ENCODE data around the gene GRID2. TPM values are rescaled to one million over a fixed set of nuclear protein-coding genes. Genes with fewer than 3 reads are reported as not detected.

The GRID2 gene
- total RNA-seq, 3 donors from 2014 or later: under 0.01 TPM

GRCh38 chr4:93657527-93657926, 1353.8 kb downstream of the GRID2 start:
- Histone ChIP-seq H3K27ac (no peak overlapping the region), H3K9me3 (no peaks in the 10 kb centered on the region), H3K27me3 (no peaks in the 10 kb centered on the region), H3K4me3 (no peak overlapping the region), H3K36me3 (no peaks in the 10 kb centered on the region), H3K4me1 (no peaks in the 10 kb centered on the region)
- TF ChIP-seq POLR2AphosphoS5 (IDR thresholded peaks at IDR 0.05) (no peak), POLR2A (IDR thresholded peaks at IDR 0.05) (no peak)
- TF ChIP-seq, protein P1, sequence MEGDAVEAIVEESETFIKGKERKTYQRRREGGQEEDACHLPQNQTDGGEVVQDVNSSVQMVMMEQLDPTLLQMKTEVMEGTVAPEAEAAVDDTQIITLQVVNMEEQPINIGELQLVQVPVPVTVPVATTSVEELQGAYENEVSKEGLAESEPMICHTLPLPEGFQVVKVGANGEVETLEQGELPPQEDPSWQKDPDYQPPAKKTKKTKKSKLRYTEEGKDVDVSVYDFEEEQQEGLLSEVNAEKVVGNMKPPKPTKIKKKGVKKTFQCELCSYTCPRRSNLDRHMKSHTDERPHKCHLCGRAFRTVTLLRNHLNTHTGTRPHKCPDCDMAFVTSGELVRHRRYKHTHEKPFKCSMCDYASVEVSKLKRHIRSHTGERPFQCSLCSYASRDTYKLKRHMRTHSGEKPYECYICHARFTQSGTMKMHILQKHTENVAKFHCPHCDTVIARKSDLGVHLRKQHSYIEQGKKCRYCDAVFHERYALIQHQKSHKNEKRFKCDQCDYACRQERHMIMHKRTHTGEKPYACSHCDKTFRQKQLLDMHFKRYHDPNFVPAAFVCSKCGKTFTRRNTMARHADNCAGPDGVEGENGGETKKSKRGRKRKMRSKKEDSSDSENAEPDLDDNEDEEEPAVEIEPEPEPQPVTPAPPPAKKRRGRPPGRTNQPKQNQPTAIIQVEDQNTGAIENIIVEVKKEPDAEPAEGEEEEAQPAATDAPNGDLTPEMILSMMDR (IDR thresholded peaks at IDR 0.05): no peak
- intact Hi-C loops (cut with DNase I; ENCODE audit: low total_unique reads): no loop called here
- DNase-seq (ENCODE audit: low spot score in 2 of 2): no peak

- Histone ChIP-seq H3K27me3 (no peaks in the 10 kb centered on the region), H3K4me3 (no peak overlapping the region), H3K4me1 (no peaks in the 10 kb centered on the region), H3K36me3 (no peaks in the 10 kb centered on the region), H3K9me3 (no peaks in the 10 kb centered on the region), H3K27ac (no peak overlapping the region)
- TF ChIP-seq, protein P1 (IDR thresholded peaks at IDR 0.05): no peak
- TF ChIP-seq POLR2AphosphoS5 (IDR thresholded peaks at IDR 0.05) (no peak), POLR2A (IDR thresholded peaks at IDR 0.05) (no peak)
- DNase-seq (ENCODE audit: low spot score in 2 of 2): no peak
- intact Hi-C loops (cut with DNase I; ENCODE audit: low total_unique reads): no loop called here
Measured at GRCh38 chr4:93658443-93658842, 1354.7 kb downstream of the GRID2 start.

DNA sequence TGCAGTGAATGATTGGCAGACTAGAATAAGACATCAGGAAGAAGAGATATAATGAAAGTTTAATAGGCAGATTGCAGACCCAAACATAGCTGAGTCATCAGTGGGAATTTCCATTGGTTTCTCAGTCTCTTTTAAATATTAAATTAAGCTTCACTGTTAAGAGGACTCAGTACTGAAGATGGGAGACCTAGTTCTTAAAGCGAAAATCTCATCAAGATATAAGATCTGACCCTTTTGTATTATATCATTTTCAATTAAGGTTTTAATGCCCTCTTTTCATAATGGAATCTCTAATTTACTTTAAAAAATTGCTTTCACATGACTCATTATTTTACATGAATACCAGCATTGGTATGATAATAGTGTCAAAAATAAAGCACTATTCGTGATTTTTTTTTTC, 1355.9 kb downstream of the GRID2 start:
- no peaks in the 10 kb centered on the region for H3K27me3 ChIP-seq
- H3K36me3 ChIP-seq: no peaks in the 10 kb centered on the region
- no peaks in the 10 kb centered on the region for H3K4me1 ChIP-seq
- H3K27ac ChIP-seq: no peak overlapping the region
- no peaks in the 10 kb centered on the region for H3K9me3 ChIP-seq
- intact Hi-C loops (cut with DNase I; ENCODE audit: low total_unique reads): no loop called here
- no peak overlapping the region for H3K4me3 ChIP-seq
- TF ChIP-seq, protein P1 (IDR thresholded peaks at IDR 0.05): no peak
- TF ChIP-seq POLR2A (IDR thresholded peaks at IDR 0.05) (no peak), POLR2AphosphoS5 (IDR thresholded peaks at IDR 0.05) (no peak)
- no peak for DNase-seq (ENCODE audit: low spot score in 2 of 2)

GRCh38 chr4:93660036-93660435, 1356.3 kb downstream of the GRID2 start:
- no peaks in the 10 kb centered on the region for H3K9me3 ChIP-seq
- intact Hi-C loops (cut with DNase I; ENCODE audit: low total_unique reads): no loop called here
- no peak overlapping the region for H3K27ac ChIP-seq
- H3K4me3 ChIP-seq: no peak overlapping the region
- no peaks in the 10 kb centered on the region for H3K4me1 ChIP-seq
- H3K36me3 ChIP-seq: no peaks in the 10 kb centered on the region
- TF ChIP-seq POLR2A (IDR thresholded peaks at IDR 0.05): no peak
- TF ChIP-seq POLR2AphosphoS5 (IDR thresholded peaks at IDR 0.05): no peak
- TF ChIP-seq, protein P1 (IDR thresholded peaks at IDR 0.05): no peak
- H3K27me3 ChIP-seq: no peaks in the 10 kb centered on the region
- DNase-seq (ENCODE audit: low spot score in 2 of 2): no peak

GRCh38 chr4:93670434-93670833, 1366.7 kb downstream of the GRID2 start:
- no peaks in the 10 kb centered on the region for H3K36me3 ChIP-seq
- TF ChIP-seq, protein P1 (IDR thresholded peaks at IDR 0.05): no peak
- TF ChIP-seq POLR2A (IDR thresholded peaks at IDR 0.05) (no peak), POLR2AphosphoS5 (IDR thresholded peaks at IDR 0.05) (no peak)
- no peaks in the 10 kb centered on the region for H3K27me3 ChIP-seq
- no peak overlapping the region for H3K4me3 ChIP-seq
- no peak for DNase-seq (ENCODE audit: low spot score in 2 of 2)
- H3K27ac ChIP-seq: no peak overlapping the region
- intact Hi-C loops (cut with DNase I; ENCODE audit: low total_unique reads): no loop called here
- H3K9me3 ChIP-seq: no peaks in the 10 kb centered on the region
- H3K4me1 ChIP-seq: no peaks in the 10 kb centered on the region

All from breast epithelium (tissue), 4 donors.